Fibroblast of pulmonary artery (primary cell): ENCODE measurements around the gene IGFBP3.
A peak's percentile ranks its signal among the peaks of the same experiment; 100 is the strongest.

ENCODE experiments used
- DNase-seq: peaks from one replicate; pipeline ENCODE4 v3.0.0-alpha.2; 2010; ENCODE audit warnings: low read depth
- H3K4me3 ChIP-seq: replicated peaks from 2 replicates; pipeline ENCODE4 v1.5.1; 2011; ENCODE audit warnings: low read depth, mild to moderate bottlenecking, control low read depth, low read length, moderate library complexity
- TF ChIP-seq, protein P1 (sequence below): IDR thresholded peaks from 2 replicates; pipeline ENCODE4 v1.5.1; 2011; ENCODE audit warnings: mild to moderate bottlenecking, control low read depth, low read length, inconsistent platforms; ENCODE audit errors: missing control alignments

IGFBP3 gene

DNA sequence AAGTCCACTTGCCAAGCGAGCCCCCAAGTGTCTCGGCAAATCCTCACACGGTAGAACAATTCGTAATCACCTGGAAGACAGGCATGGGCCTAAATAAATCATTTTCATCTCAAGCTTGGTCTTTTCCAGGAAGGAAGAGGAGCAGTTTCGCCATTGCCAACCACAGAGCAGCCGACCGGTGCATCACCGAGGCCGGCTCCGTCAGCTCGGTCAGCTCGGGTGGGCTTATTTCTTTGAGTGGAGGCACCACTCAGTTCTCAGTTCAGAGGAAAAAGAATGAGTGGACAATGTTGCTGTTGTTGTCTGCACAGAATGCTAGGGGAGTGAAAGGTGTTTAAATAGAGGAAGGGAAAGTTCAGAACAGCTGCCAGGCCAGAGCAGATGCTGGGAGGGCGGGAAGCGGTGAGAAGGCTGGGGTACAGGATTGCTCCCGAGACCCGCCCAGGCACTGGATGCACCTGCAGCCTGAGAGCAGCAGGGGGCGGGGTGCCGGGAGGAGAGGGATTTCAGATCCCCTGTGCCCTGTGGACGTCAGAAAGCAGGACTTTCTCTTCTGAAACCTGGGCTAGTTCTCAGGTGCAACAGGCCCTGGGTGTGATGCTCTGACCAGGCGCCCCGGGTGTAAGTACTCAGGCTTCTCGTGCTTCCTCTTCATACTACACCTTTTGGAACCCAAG, 17.7 kb upstream of the IGFBP3 start:
- TF ChIP-seq, protein P1, sequence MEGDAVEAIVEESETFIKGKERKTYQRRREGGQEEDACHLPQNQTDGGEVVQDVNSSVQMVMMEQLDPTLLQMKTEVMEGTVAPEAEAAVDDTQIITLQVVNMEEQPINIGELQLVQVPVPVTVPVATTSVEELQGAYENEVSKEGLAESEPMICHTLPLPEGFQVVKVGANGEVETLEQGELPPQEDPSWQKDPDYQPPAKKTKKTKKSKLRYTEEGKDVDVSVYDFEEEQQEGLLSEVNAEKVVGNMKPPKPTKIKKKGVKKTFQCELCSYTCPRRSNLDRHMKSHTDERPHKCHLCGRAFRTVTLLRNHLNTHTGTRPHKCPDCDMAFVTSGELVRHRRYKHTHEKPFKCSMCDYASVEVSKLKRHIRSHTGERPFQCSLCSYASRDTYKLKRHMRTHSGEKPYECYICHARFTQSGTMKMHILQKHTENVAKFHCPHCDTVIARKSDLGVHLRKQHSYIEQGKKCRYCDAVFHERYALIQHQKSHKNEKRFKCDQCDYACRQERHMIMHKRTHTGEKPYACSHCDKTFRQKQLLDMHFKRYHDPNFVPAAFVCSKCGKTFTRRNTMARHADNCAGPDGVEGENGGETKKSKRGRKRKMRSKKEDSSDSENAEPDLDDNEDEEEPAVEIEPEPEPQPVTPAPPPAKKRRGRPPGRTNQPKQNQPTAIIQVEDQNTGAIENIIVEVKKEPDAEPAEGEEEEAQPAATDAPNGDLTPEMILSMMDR, result peak; percentile 3
- H3K4me3 ChIP-seq, result no peak overlapping the region
- no peak for DNase-seq

DNA sequence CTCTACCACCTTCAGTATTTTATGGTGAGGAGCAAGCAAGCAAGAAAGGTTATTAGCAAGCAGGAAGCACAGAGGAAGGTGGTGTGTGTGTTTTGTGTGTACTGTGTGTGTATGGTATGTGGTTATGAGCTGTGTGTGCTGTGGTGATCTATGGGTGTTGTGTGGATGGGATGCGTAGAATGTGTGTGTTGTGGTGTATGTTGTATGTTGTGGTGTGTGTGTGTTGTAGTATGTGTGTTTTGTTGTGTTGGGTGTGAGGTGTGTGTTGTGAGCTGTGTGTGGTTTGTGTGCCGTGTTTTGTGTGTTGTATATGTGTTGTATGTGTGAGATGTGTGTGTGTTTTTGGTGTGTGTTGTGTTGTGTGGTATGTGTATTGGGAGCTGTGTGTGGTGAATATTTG, 16.8 kb upstream of the IGFBP3 start:
- TF ChIP-seq, protein P1, result no peak
- H3K4me3 ChIP-seq, result no peak overlapping the region
- no peak for DNase-seq

GRCh38 chr7:45937301-45937700, 16.2 kb upstream of the IGFBP3 start:
- TF ChIP-seq, protein P1, result no peak
- DNase-seq, result no peak
- H3K4me3 ChIP-seq, result no peak overlapping the region

GRCh38 chr7:45930967-45931366, 9.9 kb upstream of the IGFBP3 start:
- TF ChIP-seq, protein P1, result no peak

GRCh38 chr7:45927721-45928120, 6.6 kb upstream of the IGFBP3 start:
- DNase-seq, result no peak
- TF ChIP-seq, protein P1, result no peak
- H3K4me3 ChIP-seq, result no peak overlapping the region

More at GRCh38 chr7:45930967-45931366, 9.9 kb upstream of the IGFBP3 start:
- DNase-seq, result no peak
- H3K4me3 ChIP-seq, result no peak overlapping the region

GRCh38 chr7:45924283-45924682, 3.2 kb upstream of the IGFBP3 start:
- peak; percentile 71 for DNase-seq

More at GRCh38 chr7:45924283-45924682, 3.2 kb upstream of the IGFBP3 start:
- H3K4me3 ChIP-seq, result no peak overlapping the region
- TF ChIP-seq, protein P1, result peak; percentile 4
